Smooth muscle cell (in vitro differentiated cells): ENCODE measurements around the gene PRKCZ. TPM values are rescaled to one million over a fixed set of nuclear protein-coding genes. Genes with fewer than 3 reads are reported as not detected.

Experiments used
- DNase-seq: peaks from one replicate; lab custom pipeline; 2025; ENCODE audit not compliant: unreplicated experiment; lab: John Stamatoyannopoulos, UW
- H2AFZ ChIP-seq: fragments of 200-600 bp; sonication (generic); 2 replicates; pipeline ENCODE4 v1.6.0; 2016; ENCODE audit warnings: antibody characterized with exemption, low read depth, mild to moderate bottlenecking
- H3F3A ChIP-seq: fragments of 200-600 bp; sonication (generic); 2 replicates; pipeline ENCODE4 v1.6.0; 2017; ENCODE audit warnings: antibody characterized with exemption, low read depth
- H3K27ac ChIP-seq: fragments of 200-600 bp; sonication (generic); 2 replicates; pipeline ENCODE4 v1.5.1; 2016; ENCODE audit warnings: low read depth, mild to moderate bottlenecking
- H3K27me3 ChIP-seq: fragments of 200-600 bp; sonication (generic); 2 replicates; pipeline ENCODE4 v1.6.1; 2016; ENCODE audit warnings: low read depth, mild to moderate bottlenecking
- H3K36me3 ChIP-seq: fragments of 200-600 bp; sonication (generic); 2 replicates; pipeline ENCODE4 v1.5.1; 2016; ENCODE audit warnings: low read depth
- H3K4me1 ChIP-seq: fragments of 200-600 bp; sonication (generic); 2 replicates; pipeline ENCODE4 v1.5.1; 2016; ENCODE audit warnings: low read depth
- H3K4me2 ChIP-seq: fragments of 200-600 bp; sonication (generic); 2 replicates; pipeline ENCODE4 v1.6.0; 2016; ENCODE audit warnings: mild to moderate bottlenecking
- H3K4me3 ChIP-seq: fragments of 200-600 bp; sonication (generic); 2 replicates; pipeline ENCODE4 v1.5.1; 2016; ENCODE audit warnings: mild to moderate bottlenecking
- H3K79me2 ChIP-seq: fragments of 200-600 bp; sonication (generic); 2 replicates; pipeline ENCODE4 v1.6.0; 2016; ENCODE audit warnings: low read depth, mild to moderate bottlenecking
- H3K9ac ChIP-seq: fragments of 200-600 bp; sonication (generic); 2 replicates; pipeline ENCODE4 v1.6.0; 2016; ENCODE audit warnings: low read depth
- H3K9me3 ChIP-seq: fragments of 200-600 bp; sonication (generic); replicated peaks from 2 replicates; pipeline ENCODE4 v1.5.1; 2016; ENCODE audit warnings: low read depth
- H4K20me1 ChIP-seq: fragments of 200-600 bp; sonication (generic); 2 replicates; pipeline ENCODE4 v1.6.0; 2016; ENCODE audit warnings: low read depth
- WGBS: methylation state at CpG from one replicate; pipeline ENCODE4 v1.1.7; 2016; ENCODE audit warnings: low lambda C conversion rate; 5-methylcytosine and 5-hydroxymethylcytosine counted together
- polyA plus RNA-seq: library from polyadenylated mRNA; unstranded; fragments of >200 nt; fragmentation: Nextera tagmentation; extraction: Ambion mirVana; gene quantifications from 2 replicates; pipeline ENCODE4 v1.2.1, GENCODE V29; 2016
- total RNA-seq: library from RNA; depleted of rRNA; stranded (reverse); fragments of >200 nt; gene quantifications from 2 replicates; pipeline ENCODE4 v1.2.3, GENCODE V29; 2014
- TF ChIP-seq, protein P1 (sequence below): fragments of 200-600 bp; sonication (generic); IDR thresholded peaks from 2 replicates; pipeline ENCODE4 v1.5.1; 2017; ENCODE audit warnings: borderline replicate concordance, mild to moderate bottlenecking, antibody characterized with exemption; ENCODE audit not compliant: insufficient read depth, poor library complexity, severe bottlenecking

The PRKCZ gene
- total and polyA plus RNA-seq, 2 experiments from 2014 or later, result 5.8 to 10.3 TPM

- TF ChIP-seq, protein P1, sequence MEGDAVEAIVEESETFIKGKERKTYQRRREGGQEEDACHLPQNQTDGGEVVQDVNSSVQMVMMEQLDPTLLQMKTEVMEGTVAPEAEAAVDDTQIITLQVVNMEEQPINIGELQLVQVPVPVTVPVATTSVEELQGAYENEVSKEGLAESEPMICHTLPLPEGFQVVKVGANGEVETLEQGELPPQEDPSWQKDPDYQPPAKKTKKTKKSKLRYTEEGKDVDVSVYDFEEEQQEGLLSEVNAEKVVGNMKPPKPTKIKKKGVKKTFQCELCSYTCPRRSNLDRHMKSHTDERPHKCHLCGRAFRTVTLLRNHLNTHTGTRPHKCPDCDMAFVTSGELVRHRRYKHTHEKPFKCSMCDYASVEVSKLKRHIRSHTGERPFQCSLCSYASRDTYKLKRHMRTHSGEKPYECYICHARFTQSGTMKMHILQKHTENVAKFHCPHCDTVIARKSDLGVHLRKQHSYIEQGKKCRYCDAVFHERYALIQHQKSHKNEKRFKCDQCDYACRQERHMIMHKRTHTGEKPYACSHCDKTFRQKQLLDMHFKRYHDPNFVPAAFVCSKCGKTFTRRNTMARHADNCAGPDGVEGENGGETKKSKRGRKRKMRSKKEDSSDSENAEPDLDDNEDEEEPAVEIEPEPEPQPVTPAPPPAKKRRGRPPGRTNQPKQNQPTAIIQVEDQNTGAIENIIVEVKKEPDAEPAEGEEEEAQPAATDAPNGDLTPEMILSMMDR, result no peak
- H3F3A ChIP-seq, result peaks cover 4% of the 10 kb centered on the region
- no peaks in the 10 kb centered on the region for H3K36me3 ChIP-seq
- no peaks in the 10 kb centered on the region for H4K20me1 ChIP-seq
- H3K79me2 ChIP-seq, result no peaks in the 10 kb centered on the region
- 97% methylated on average over 11 of the region's 14 CpGs for WGBS
- no peak overlapping the region for H2AFZ ChIP-seq
- no peak overlapping the region for H3K4me3 ChIP-seq
- DNase-seq, result no peak
- no peaks in the 10 kb centered on the region for H3K9me3 ChIP-seq
- H3K27ac ChIP-seq, result no peak overlapping the region
- H3K27me3 ChIP-seq, result no peaks in the 10 kb centered on the region
- no peak overlapping the region for H3K9ac ChIP-seq
- H3K4me1 ChIP-seq, result peaks cover 29% of the 10 kb centered on the region
- no peak overlapping the region for H3K4me2 ChIP-seq
Measured at GRCh38 chr1:2215329-2215728, 165.1 kb downstream of the PRKCZ start.

DNA sequence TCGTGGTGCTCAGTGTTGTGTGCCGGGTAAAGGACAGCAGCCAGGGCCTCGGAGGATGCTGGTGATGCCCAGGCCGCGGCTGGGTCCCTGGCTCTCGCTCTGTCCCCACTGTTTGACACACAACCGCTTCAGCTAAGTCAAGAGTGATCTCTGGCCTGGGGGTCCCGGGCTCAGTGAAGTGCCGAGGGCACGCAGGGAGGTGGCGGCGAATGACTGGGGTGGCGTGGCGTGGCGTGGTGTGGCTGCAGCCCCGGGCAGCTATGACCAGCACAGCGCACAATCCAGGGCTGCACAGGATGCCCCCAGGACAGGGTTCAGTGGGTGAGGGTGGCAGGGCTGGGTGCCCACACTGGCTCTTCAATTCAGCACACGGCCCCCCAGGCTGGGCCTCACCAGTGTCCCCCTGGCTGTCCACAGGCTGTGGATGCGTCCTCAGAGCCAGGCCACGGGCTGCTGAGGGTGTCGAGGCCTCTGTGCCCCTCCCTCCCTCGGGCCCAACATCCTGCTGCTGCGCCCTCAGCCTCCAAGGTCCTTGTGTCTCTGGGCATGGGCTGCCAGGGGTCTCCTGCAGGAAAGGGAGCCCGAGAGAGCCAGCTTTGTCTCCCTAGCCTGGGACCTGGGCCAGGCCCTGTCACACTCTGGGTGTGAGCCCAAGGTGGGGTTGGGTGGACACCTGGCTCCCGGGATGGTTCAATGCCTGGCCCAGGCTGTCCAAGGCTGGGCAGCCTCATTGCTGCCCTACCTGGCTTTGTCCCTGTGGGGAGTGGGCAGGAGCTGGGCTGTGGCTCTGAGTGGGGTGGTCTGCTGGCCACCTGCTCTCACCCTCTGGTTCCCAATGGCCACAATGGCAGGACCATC lies 165.9 kb downstream of the PRKCZ start:
- no peak for DNase-seq
- TF ChIP-seq, protein P1, result no peak
- H3K27me3 ChIP-seq, result no peaks in the 10 kb centered on the region
- H3K9me3 ChIP-seq, result no peaks in the 10 kb centered on the region
- H3F3A ChIP-seq, result peaks cover 4% of the 10 kb centered on the region
- no peak overlapping the region for H3K9ac ChIP-seq
- no peak overlapping the region for H3K27ac ChIP-seq
- peaks cover 29% of the 10 kb centered on the region for H3K4me1 ChIP-seq
- no peak overlapping the region for H2AFZ ChIP-seq
- no peaks in the 10 kb centered on the region for H4K20me1 ChIP-seq
- H3K4me2 ChIP-seq, result no peak overlapping the region
- no peaks in the 10 kb centered on the region for H3K36me3 ChIP-seq
- H3K4me3 ChIP-seq, result no peak overlapping the region
- no peaks in the 10 kb centered on the region for H3K79me2 ChIP-seq
- 98% methylated on average over 23 of the region's 25 CpGs for WGBS

DNA sequence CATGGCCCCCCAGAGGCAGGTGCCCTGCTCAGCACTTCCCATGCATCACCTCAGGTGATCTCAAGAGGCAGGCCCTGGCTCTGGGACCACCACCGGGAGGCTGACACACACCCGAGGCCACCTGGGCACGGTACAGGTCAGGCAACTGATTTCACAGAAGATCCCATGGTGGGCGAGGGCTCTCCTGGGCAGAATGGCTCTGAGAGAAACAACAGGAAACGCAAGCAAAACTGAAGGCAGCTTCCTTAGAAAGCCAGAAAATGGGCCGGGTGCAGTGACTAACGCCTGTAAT lies 166.5 kb downstream of the PRKCZ start:
- no peak overlapping the region for H3K4me3 ChIP-seq
- peaks cover 29% of the 10 kb centered on the region for H3K4me1 ChIP-seq
- no peak for DNase-seq
- no peak overlapping the region for H3K27ac ChIP-seq
- peaks cover 4% of the 10 kb centered on the region for H3F3A ChIP-seq
- no peaks in the 10 kb centered on the region for H3K27me3 ChIP-seq
- no peak overlapping the region for H3K4me2 ChIP-seq
- WGBS, result 86% methylated on average over 7 of the region's 7 CpGs
- TF ChIP-seq, protein P1, result no peak
- H2AFZ ChIP-seq, result no peak overlapping the region
- H3K79me2 ChIP-seq, result no peaks in the 10 kb centered on the region
- H3K9ac ChIP-seq, result no peak overlapping the region
- no peaks in the 10 kb centered on the region for H3K9me3 ChIP-seq
- H3K36me3 ChIP-seq, result no peaks in the 10 kb centered on the region
- H4K20me1 ChIP-seq, result no peaks in the 10 kb centered on the region

- Histone ChIP-seq H3K36me3 (no peaks in the 10 kb centered on the region), H3K27ac (no peak overlapping the region), H4K20me1 (no peaks in the 10 kb centered on the region), H3K4me2 (no peak overlapping the region), H2AFZ (no peak overlapping the region), H3F3A (no peaks in the 10 kb centered on the region), H3K4me1 (no peaks in the 10 kb centered on the region), H3K9me3 (no peaks in the 10 kb centered on the region), H3K27me3 (no peaks in the 10 kb centered on the region), H3K4me3 (no peak overlapping the region), H3K79me2 (no peaks in the 10 kb centered on the region), H3K9ac (no peak overlapping the region)
- TF ChIP-seq, protein P1, result no peak
- no peak for DNase-seq
- WGBS, result 91% methylated on average over 2 of the region's 3 CpGs
Measured at GRCh38 chr1:2221271-2221670, 171.1 kb downstream of the PRKCZ start.
